ENCODE data around the gene ENOPH1.
A peak's percentile ranks its signal among the peaks of the same experiment; 100 is the strongest.

ENOPH1 gene

DNA sequence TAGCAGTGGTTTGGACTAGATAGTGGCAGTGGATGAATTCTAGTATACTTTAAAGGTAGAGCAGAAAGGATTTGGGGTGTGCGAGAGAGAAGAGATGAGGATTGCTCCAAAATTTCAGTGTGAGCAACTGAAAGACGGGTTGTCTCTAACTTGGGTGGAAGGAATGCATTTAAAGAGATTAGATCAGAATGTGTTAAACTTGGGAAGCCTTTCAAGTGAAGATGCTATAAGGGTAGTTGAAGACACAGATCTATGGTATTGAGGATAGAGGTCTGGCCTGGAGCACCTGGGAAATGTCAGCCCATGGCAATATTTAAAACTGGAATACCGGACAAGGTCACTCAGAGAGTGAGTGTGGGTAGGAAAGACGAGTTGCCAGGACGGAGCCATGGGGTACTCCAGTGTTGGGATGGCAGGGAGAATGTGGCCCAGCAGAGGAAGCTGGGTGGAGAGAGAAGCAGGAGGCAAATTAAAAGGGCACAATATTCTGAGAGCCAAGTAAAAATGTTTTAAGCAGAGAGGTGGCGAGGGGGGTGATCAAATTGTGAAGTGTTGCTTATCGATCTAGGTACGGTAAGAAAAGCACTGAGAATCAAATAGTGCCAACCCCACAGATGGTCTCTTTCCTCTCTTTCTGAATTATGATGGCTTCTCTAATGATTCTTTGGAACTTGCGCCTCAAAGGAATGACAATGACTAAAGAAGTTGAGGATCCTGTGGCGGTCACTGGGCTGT, 50.5 kb downstream of the ENOPH1 start:
- peak overlapping the region; percentile 24 for H3K4me2 ChIP-seq (ENCODE audit: low read length)
- H3K27me3 ChIP-seq (ENCODE audit: insufficient read depth, low read length), result no peaks in the 10 kb centered on the region
- H3K4ac ChIP-seq (ENCODE audit: low read depth, low read length), result no peak overlapping the region
- no peaks in the 10 kb centered on the region for H3K79me2 ChIP-seq (ENCODE audit: control insufficient read depth, insufficient read depth, low read length, poor library complexity)
- no peak overlapping the region for H3K23ac ChIP-seq (ENCODE audit: low read length)
- H2AFZ ChIP-seq (ENCODE audit: insufficient read depth, low read length, poor library complexity), result no peak overlapping the region
- no peak overlapping the region for H3K9ac ChIP-seq (ENCODE audit: low read length)
- H3K9me3 ChIP-seq (ENCODE audit: insufficient read depth, low read depth, low read length), result peaks cover 2% of the 10 kb centered on the region
- H3K4me3 ChIP-seq (ENCODE audit: low read depth, low read length), result no peak overlapping the region
- peak overlapping the region; percentile 79 for H3K14ac ChIP-seq (ENCODE audit: low read length)
- peak overlapping the region; percentile 100 for H2BK12ac ChIP-seq (ENCODE audit: low read length)
- H3K36me3 ChIP-seq (ENCODE audit: control insufficient read depth in 1 of 2, insufficient read depth in 2 of 2, low read length in 2 of 2), result no peaks in the 10 kb centered on the region
- peak; percentile 48 to 83 for DNase-seq
- H2BK120ac ChIP-seq (ENCODE audit: insufficient read depth, low read length, poor library complexity), result peak overlapping the region; percentile 81
- H3K79me1 ChIP-seq (ENCODE audit: low read length), result peaks cover 15% of the 10 kb centered on the region
- H3K18ac ChIP-seq (ENCODE audit: low read length), result peak overlapping the region; percentile 68
- H2AK5ac ChIP-seq (ENCODE audit: low read length), result peak overlapping the region; percentile 90
- peak overlapping the region; percentile 93 for H4K91ac ChIP-seq (ENCODE audit: low read depth, low read length)
- no peak overlapping the region for H3K27ac ChIP-seq (ENCODE audit: low read depth, low read length)
- peak overlapping the region; percentile 69 for H2BK5ac ChIP-seq (ENCODE audit: low read depth, low read length, poor library complexity)
- no peak overlapping the region for H4K8ac ChIP-seq (ENCODE audit: low read depth, low read length)
- peak overlapping the region; percentile 38 for H4K12ac ChIP-seq (ENCODE audit: low read depth, low read length)
- peaks cover 9% of the 10 kb centered on the region in 2 experiments for H3K4me1 ChIP-seq (ENCODE audit: control insufficient read depth in 1 of 2, insufficient read depth in 2 of 2, low read length in 2 of 2)
- no CpG with 5 or more reads among the region's 10 CpGs for WGBS (ENCODE audit: extremely low coverage, insufficient coverage, insufficient read length)

DNA sequence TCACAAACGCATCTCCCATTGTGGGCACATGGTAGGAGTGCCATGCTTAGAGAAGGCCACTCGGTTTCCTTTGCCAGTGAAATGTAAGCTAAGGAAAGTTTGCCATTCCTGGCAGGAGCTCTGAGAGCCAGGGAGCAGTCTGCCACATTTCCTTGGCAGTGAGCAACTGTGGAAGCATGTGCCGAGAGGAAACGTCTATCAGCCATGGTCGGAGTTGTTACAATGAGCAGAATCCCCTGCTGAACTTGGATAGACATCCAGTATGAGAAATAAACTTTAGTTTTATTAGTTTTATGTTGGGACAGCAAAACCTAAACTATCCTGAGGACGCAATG, 51.1 kb downstream of the ENOPH1 start:
- H3K9ac ChIP-seq (ENCODE audit: low read length), result no peak overlapping the region

DNA sequence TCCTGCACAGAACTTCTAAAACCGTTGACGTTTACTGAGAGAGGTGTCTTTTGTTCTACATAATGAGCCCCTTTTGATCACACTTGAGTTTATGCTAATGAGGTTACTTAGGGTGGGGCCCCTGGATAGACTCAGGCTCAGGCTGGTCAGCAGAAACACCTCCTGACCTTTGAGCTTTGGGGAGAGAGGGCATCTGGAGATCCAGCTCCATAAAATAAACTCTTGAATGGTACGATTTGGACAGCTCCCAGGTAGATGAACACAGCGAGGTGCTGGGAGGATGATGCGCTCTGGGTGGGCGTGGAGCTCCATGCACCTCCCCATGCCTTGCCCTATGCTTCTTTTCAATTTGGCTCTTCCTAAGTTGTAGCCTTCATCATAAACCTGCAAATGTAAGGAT, 52.0 kb downstream of the ENOPH1 start:
- H3K27ac ChIP-seq (ENCODE audit: low read depth, low read length), result no peak overlapping the region
- no peak overlapping the region for H3K23ac ChIP-seq (ENCODE audit: low read length)
- WGBS (ENCODE audit: extremely low coverage, insufficient coverage, insufficient read length), result no CpG with 5 or more reads among the region's 6 CpGs

More for the DNA sequence above, 51.1 kb downstream of the ENOPH1 start:
- Histone ChIP-seq H3K4ac (ENCODE audit: low read depth, low read length) (no peak overlapping the region), H4K12ac (ENCODE audit: low read depth, low read length) (peak overlapping the region; percentile 38), H3K9me3 (ENCODE audit: insufficient read depth, low read depth, low read length) (peaks cover 2% of the 10 kb centered on the region), H3K27ac (ENCODE audit: low read depth, low read length) (no peak overlapping the region), H3K36me3 (ENCODE audit: control insufficient read depth in 1 of 2, insufficient read depth in 2 of 2, low read length in 2 of 2) (no peaks in the 10 kb centered on the region), H3K4me2 (ENCODE audit: low read length) (no peak overlapping the region), H3K79me2 (ENCODE audit: control insufficient read depth, insufficient read depth, low read length, poor library complexity) (no peaks in the 10 kb centered on the region), H3K4me3 (ENCODE audit: low read depth, low read length) (no peak overlapping the region), H2AFZ (ENCODE audit: insufficient read depth, low read length, poor library complexity) (no peak overlapping the region), H3K23ac (ENCODE audit: low read length) (no peak overlapping the region), H2AK5ac (ENCODE audit: low read length) (peak overlapping the region; percentile 90), H2BK120ac (ENCODE audit: insufficient read depth, low read length, poor library complexity) (peak overlapping the region; percentile 81), H3K79me1 (ENCODE audit: low read length) (peaks cover 15% of the 10 kb centered on the region), H4K91ac (ENCODE audit: low read depth, low read length) (peak overlapping the region; percentile 93), H2BK12ac (ENCODE audit: low read length) (peak overlapping the region; percentile 100), H4K8ac (ENCODE audit: low read depth, low read length) (no peak overlapping the region), H3K27me3 (ENCODE audit: insufficient read depth, low read length) (no peaks in the 10 kb centered on the region), H3K14ac (ENCODE audit: low read length) (peak overlapping the region; percentile 79), H3K18ac (ENCODE audit: low read length) (peak overlapping the region; percentile 68), H3K4me1 (ENCODE audit: control insufficient read depth in 1 of 2, insufficient read depth in 2 of 2, low read length in 2 of 2) (peaks cover 9% of the 10 kb centered on the region in 2 experiments), H2BK5ac (ENCODE audit: low read depth, low read length, poor library complexity) (peak overlapping the region; percentile 69)
- peak; percentile 26 to 56 for DNase-seq
- no CpG with 5 or more reads among the region's 6 CpGs for WGBS (ENCODE audit: extremely low coverage, insufficient coverage, insufficient read length)

DNA sequence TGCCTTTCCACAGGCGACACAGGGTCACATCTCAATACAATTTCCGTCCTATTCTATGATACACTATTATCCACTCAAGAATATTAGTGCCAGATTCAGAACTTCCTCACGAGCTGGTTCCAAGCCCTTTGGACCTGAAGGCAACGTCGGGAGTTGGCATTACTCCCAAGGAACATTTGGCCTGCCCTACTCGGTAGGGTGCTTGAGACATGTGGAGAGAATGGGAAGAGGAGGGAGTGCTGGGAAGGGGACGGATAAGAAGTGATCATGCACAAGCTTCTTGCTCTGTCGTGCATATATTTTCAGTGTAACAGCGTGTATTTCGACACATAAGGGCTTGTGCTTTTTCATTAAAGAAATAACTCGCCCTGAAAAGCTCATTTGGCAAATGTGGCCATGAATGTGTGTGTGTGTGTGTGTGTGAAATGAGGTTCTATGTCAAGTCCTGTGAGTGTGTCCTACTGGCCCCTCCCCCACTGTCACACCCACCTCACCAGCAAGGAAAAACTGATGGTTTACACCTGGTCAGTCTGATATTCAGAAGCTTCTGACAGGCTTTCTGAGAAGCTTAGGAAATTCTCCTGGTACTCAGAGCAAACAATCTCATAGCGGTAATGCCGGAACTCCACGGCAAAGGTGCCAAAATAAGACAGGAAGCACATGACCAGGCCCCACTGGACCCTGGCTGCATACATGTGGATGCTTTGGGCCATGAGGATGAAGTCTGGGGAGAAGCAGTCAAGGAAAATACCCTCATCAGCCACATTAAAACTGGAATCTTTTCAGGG, 54.8 kb downstream of the ENOPH1 start:
- Histone ChIP-seq H4K8ac (ENCODE audit: low read depth, low read length) (no peak overlapping the region), H2AFZ (ENCODE audit: insufficient read depth, low read length, poor library complexity) (no peak overlapping the region), H3K18ac (ENCODE audit: low read length) (no peak overlapping the region), H3K23ac (ENCODE audit: low read length) (no peak overlapping the region), H3K79me1 (ENCODE audit: low read length) (peaks cover 11% of the 10 kb centered on the region), H4K91ac (ENCODE audit: low read depth, low read length) (no peak overlapping the region), H3K4me3 (ENCODE audit: low read depth, low read length) (no peak overlapping the region), H3K9me3 (ENCODE audit: insufficient read depth, low read depth, low read length) (no peaks in the 10 kb centered on the region), H3K4me2 (ENCODE audit: low read length) (no peak overlapping the region), H3K27ac (ENCODE audit: low read depth, low read length) (no peak overlapping the region), H4K12ac (ENCODE audit: low read depth, low read length) (no peak overlapping the region), H3K14ac (ENCODE audit: low read length) (no peak overlapping the region), H3K79me2 (ENCODE audit: control insufficient read depth, insufficient read depth, low read length, poor library complexity) (no peaks in the 10 kb centered on the region), H3K4ac (ENCODE audit: low read depth, low read length) (no peak overlapping the region), H2BK12ac (ENCODE audit: low read length) (no peak overlapping the region), H2BK5ac (ENCODE audit: low read depth, low read length, poor library complexity) (no peak overlapping the region), H3K36me3 (ENCODE audit: control insufficient read depth in 1 of 2, insufficient read depth in 2 of 2, low read length in 2 of 2) (no peaks in the 10 kb centered on the region), H2BK120ac (ENCODE audit: insufficient read depth, low read length, poor library complexity) (no peak overlapping the region), H2AK5ac (ENCODE audit: low read length) (no peak overlapping the region), H3K27me3 (ENCODE audit: insufficient read depth, low read length) (no peaks in the 10 kb centered on the region), H3K4me1 (ENCODE audit: control insufficient read depth in 1 of 2, insufficient read depth in 2 of 2, low read length in 2 of 2) (peaks cover 6 to 9% of the 10 kb centered on the region in 2 experiments), H3K9ac (ENCODE audit: low read length) (no peak overlapping the region)
- WGBS (ENCODE audit: extremely low coverage, insufficient coverage, insufficient read length), result no CpG with 5 or more reads among the region's 14 CpGs
- no peak for DNase-seq

More for the DNA sequence above, 52.0 kb downstream of the ENOPH1 start:
- peaks cover 9% of the 10 kb centered on the region in 2 experiments for H3K4me1 ChIP-seq (ENCODE audit: control insufficient read depth in 1 of 2, insufficient read depth in 2 of 2, low read length in 2 of 2)
- no peak overlapping the region for H4K91ac ChIP-seq (ENCODE audit: low read depth, low read length)
- H3K14ac ChIP-seq (ENCODE audit: low read length), result no peak overlapping the region
- H3K79me2 ChIP-seq (ENCODE audit: control insufficient read depth, insufficient read depth, low read length, poor library complexity), result no peaks in the 10 kb centered on the region
- no peak overlapping the region for H3K4me3 ChIP-seq (ENCODE audit: low read depth, low read length)
- no peak overlapping the region for H2BK5ac ChIP-seq (ENCODE audit: low read depth, low read length, poor library complexity)
- H4K12ac ChIP-seq (ENCODE audit: low read depth, low read length), result no peak overlapping the region
- no peaks in the 10 kb centered on the region for H3K27me3 ChIP-seq (ENCODE audit: insufficient read depth, low read length)
- H2BK120ac ChIP-seq (ENCODE audit: insufficient read depth, low read length, poor library complexity), result no peak overlapping the region
- DNase-seq, result no peak
- H4K8ac ChIP-seq (ENCODE audit: low read depth, low read length), result no peak overlapping the region
- H3K36me3 ChIP-seq (ENCODE audit: control insufficient read depth in 1 of 2, insufficient read depth in 2 of 2, low read length in 2 of 2), result no peaks in the 10 kb centered on the region
- H2AK5ac ChIP-seq (ENCODE audit: low read length), result no peak overlapping the region
- H2AFZ ChIP-seq (ENCODE audit: insufficient read depth, low read length, poor library complexity), result no peak overlapping the region
- no peak overlapping the region for H3K9ac ChIP-seq (ENCODE audit: low read length)
- no peak overlapping the region for H3K4ac ChIP-seq (ENCODE audit: low read depth, low read length)
- H2BK12ac ChIP-seq (ENCODE audit: low read length), result peak overlapping the region; percentile 63
- no peak overlapping the region for H3K4me2 ChIP-seq (ENCODE audit: low read length)
- peaks cover 15% of the 10 kb centered on the region for H3K79me1 ChIP-seq (ENCODE audit: low read length)
- H3K9me3 ChIP-seq (ENCODE audit: insufficient read depth, low read depth, low read length), result peaks cover 2% of the 10 kb centered on the region
- H3K18ac ChIP-seq (ENCODE audit: low read length), result no peak overlapping the region

Measured in trophoblast cell (in vitro differentiated cells and primary cell).